A549 (cell line): Measurements from ENCODE around the gene ALDOA.

ENCODE experiments used
- CHD2 ChIP-seq: fragments of 150-350 bp; IDR thresholded peaks from 2 replicates; pipeline ENCODE4 v1.6.1; 2014; ENCODE audit warnings: low read length; ENCODE audit not compliant: partially characterized antibody
- JUNB ChIP-seq: fragments of >200 bp; sonication (Bioruptor Twin); formaldehyde crosslinking; IDR thresholded peaks from 2 replicates; pipeline ENCODE4 v1.6.1; 2016
- MYC ChIP-seq: IDR thresholded peaks from 2 replicates; pipeline ENCODE4 v1.6.1; 2012; ENCODE audit warnings: mild to moderate bottlenecking, inconsistent platforms, low read length, improper control_type of control experiment, borderline replicate concordance
- NR3C1 ChIP-seq: fragments of >200 bp; sonication (Bioruptor Twin); formaldehyde crosslinking; IDR thresholded peaks from 3 replicates; pipeline ENCODE4 v1.6.1; 2017
- POLR2A ChIP-seq: IDR thresholded peaks from 2 replicates; pipeline ENCODE4 v1.6.1; 2012; ENCODE audit warnings: mild to moderate bottlenecking, low read length
- RAD21 ChIP-seq, 2 experiments: fragments of >200 bp in 1 of 2; sonication (Bioruptor Twin) in 1 of 2; formaldehyde crosslinking in 1 of 2; IDR thresholded peaks in 1 of 2; conservative IDR thresholded peaks in 1 of 2; 2 replicates in 1 of 2; 3 replicates in 1 of 2; pipeline ENCODE4 v1.6.1; 2012 to 2018; ENCODE audit warnings: inconsistent platforms in 1 of 2
- TF ChIP-seq, protein P1 (sequence below): IDR thresholded peaks from 2 replicates; pipeline ENCODE4 v1.6.1; 2012
- TF ChIP-seq, protein P2 (sequence below): fragments of >200 bp; sonication (Bioruptor Twin); formaldehyde crosslinking; IDR thresholded peaks from 3 replicates; pipeline ENCODE4 v1.5.1; 2016

DNA sequence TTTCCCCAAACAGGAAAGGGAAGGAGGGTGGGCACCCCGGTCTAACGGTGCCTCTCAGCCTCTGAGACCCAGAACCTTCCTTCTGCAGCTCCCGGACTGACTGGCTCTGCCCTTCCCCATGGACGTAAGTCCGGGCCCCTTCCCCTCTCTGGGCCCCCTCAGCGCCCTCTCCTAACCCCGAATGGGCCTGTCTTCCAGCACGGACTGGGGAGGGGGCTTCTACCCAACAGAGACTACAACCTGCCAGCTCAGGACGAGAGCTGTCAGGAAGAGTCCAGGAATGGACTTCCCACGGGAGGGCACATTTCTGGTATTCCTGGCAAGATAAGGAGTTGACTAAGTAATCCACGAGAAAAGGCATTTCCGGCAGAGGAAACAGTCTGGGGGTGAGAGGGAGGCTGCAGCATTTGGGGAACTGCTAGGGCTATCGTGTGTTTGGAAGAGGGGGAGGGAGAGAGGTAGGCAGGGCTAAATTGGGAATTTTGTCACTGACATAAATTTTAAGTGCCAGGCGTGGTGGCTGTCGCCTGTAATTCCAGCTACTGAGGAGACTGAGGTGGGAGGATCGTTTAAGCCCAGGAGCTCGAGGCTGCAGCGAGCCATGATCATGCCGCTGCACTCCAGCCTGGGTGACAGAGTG lies 12.1 kb upstream of the ALDOA start:
- TF ChIP-seq NR3C1, result no peak
- no peak for TF ChIP-seq MYC
- TF ChIP-seq JUNB, result no peak
- no peak for TF ChIP-seq CHD2
- TF ChIP-seq, protein P1, sequence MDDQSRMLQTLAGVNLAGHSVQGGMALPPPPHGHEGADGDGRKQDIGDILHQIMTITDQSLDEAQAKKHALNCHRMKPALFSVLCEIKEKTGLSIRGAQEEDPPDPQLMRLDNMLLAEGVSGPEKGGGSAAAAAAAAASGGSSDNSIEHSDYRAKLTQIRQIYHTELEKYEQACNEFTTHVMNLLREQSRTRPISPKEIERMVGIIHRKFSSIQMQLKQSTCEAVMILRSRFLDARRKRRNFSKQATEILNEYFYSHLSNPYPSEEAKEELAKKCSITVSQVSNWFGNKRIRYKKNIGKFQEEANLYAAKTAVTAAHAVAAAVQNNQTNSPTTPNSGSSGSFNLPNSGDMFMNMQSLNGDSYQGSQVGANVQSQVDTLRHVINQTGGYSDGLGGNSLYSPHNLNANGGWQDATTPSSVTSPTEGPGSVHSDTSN, result no peak
- TF ChIP-seq, protein P2, sequence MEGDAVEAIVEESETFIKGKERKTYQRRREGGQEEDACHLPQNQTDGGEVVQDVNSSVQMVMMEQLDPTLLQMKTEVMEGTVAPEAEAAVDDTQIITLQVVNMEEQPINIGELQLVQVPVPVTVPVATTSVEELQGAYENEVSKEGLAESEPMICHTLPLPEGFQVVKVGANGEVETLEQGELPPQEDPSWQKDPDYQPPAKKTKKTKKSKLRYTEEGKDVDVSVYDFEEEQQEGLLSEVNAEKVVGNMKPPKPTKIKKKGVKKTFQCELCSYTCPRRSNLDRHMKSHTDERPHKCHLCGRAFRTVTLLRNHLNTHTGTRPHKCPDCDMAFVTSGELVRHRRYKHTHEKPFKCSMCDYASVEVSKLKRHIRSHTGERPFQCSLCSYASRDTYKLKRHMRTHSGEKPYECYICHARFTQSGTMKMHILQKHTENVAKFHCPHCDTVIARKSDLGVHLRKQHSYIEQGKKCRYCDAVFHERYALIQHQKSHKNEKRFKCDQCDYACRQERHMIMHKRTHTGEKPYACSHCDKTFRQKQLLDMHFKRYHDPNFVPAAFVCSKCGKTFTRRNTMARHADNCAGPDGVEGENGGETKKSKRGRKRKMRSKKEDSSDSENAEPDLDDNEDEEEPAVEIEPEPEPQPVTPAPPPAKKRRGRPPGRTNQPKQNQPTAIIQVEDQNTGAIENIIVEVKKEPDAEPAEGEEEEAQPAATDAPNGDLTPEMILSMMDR, result no peak
- no peak for TF ChIP-seq RAD21 (conservative IDR thresholded peaks at IDR 0.05 in 1 of 2, IDR thresholded peaks at IDR 0.05 in 1 of 2)
- no peak for TF ChIP-seq POLR2A
